ENCODE results near the gene B4GALT1. TPM values are rescaled to one million over a fixed set of nuclear protein-coding genes. Genes with fewer than 3 reads are reported as not detected.

Gene B4GALT1
- total and polyA plus RNA-seq, 2 donors (not counting 1 experiment from before 2014, with no cell fraction given): 24.1 to 64.8 TPM

- H4K20me1 ChIP-seq (ENCODE audit: control insufficient read depth, extremely low read depth, insufficient read depth, low read length): no peaks in the 10 kb centered on the region
- no peak overlapping the region for H3K4me2 ChIP-seq (ENCODE audit: extremely low read depth, insufficient read depth, low read length)
- no peak overlapping the region for H2AFZ ChIP-seq (ENCODE audit: low read length)
- H3K79me2 ChIP-seq (ENCODE audit: control insufficient read depth, insufficient read depth, low read length): no peaks in the 10 kb centered on the region
- no peaks in the 10 kb centered on the region for H3K9me3 ChIP-seq (ENCODE audit: control insufficient read depth, insufficient read depth, low read depth, low read length)
- TF ChIP-seq EZH2 (IDR thresholded peaks at IDR 0.05; ENCODE audit: low read length, missing control alignments): no peak
- TF ChIP-seq CTCF (conservative IDR thresholded peaks at IDR 0.05 in 1 of 2, IDR thresholded peaks at IDR 0.05 in 1 of 2; ENCODE audit: low read depth in 1 of 2, low read length in 2 of 2): no peak
- no peak overlapping the region for H3K9ac ChIP-seq (ENCODE audit: insufficient read depth, low read length)
- H3K4me3 ChIP-seq (replicated peaks in 1 of 4; ENCODE audit: control extremely low read depth in 1 of 4, insufficient read depth in 1 of 4, low read depth in 3 of 4, low read length in 4 of 4): no peak overlapping the region
- no peaks in the 10 kb centered on the region for H3K4me1 ChIP-seq (ENCODE audit: control insufficient read depth, extremely low read depth, insufficient read depth, low read length)
- H3K27me3 ChIP-seq (ENCODE audit: control insufficient read depth, insufficient read depth, low read length): no peaks in the 10 kb centered on the region
- H3K36me3 ChIP-seq (ENCODE audit: control insufficient read depth, insufficient read depth, low read length): no peaks in the 10 kb centered on the region
- DNase-seq (ENCODE audit: low read depth in 2 of 2): peak in 1 of 2 donors; percentile 74
- no peak overlapping the region for H3K27ac ChIP-seq (ENCODE audit: insufficient read depth, low read length)
Measured at GRCh38 chr9:33172256-33173238, 5.4 kb upstream of the B4GALT1 start.

DNA sequence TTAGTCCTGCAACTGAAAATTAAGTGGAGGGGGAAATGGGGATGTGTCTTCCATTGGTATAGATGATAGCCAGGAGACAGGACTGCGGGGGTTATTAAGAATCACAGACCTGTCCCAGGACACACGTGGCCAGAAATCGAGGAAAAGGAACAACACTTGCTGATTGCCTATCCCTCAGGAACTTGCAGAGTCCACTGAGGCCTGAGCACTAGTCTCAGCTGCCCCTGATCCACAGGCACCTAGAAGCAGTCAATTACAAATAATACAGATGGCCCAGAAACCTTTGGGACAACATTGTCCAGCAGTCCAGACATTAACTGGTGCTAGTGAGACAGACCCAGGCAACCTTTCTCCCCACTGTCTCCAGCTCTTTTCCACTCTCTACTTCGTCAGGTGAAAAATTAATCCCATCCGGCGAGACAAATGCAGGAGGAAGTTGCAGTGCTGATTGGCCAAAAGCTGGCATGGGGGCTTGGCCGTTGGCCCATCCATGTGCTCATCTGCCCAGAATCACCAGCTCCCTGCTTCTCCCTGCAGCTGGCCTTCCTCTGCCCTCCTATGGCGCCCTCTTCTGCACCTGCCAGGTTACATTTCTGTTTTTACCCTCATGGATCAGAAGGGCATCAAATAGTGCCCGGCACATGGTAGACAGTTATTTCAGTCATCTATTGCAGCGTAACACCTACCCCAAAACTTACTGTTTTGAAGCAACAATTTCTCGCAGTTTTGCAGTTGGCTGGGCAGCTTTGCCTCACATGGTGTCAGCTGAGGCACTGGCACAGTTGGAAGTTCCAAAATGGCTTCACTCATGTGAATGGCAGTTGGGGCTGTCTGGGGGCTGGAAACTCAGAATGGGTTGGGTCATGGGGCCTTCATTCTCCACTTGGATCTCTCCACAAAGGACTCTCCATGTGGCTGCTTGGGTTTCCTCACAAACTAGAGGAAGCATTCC lies 3.6 kb upstream of the B4GALT1 start:
- peak in 1 of 2 donors; percentile 34 for DNase-seq (ENCODE audit: low read depth in 2 of 2)
- Histone ChIP-seq H3K9me3 (ENCODE audit: control insufficient read depth, insufficient read depth, low read depth, low read length) (no peaks in the 10 kb centered on the region), H3K36me3 (ENCODE audit: control insufficient read depth, insufficient read depth, low read length) (no peaks in the 10 kb centered on the region)

More for the DNA sequence above, 3.6 kb upstream of the B4GALT1 start:
- no peak overlapping the region for H3K4me3 ChIP-seq (replicated peaks in 1 of 4; ENCODE audit: control extremely low read depth in 1 of 4, insufficient read depth in 1 of 4, low read depth in 3 of 4, low read length in 4 of 4)
- TF ChIP-seq EZH2 (IDR thresholded peaks at IDR 0.05; ENCODE audit: low read length, missing control alignments) (no peak), CTCF (conservative IDR thresholded peaks at IDR 0.05 in 1 of 2, IDR thresholded peaks at IDR 0.05 in 1 of 2; ENCODE audit: low read depth in 1 of 2, low read length in 2 of 2) (peak in 1 of 2 donors; percentile 36)
- no peak overlapping the region for H3K27ac ChIP-seq (ENCODE audit: insufficient read depth, low read length)
- H4K20me1 ChIP-seq (ENCODE audit: control insufficient read depth, extremely low read depth, insufficient read depth, low read length): no peaks in the 10 kb centered on the region
- no peak overlapping the region for H3K4me2 ChIP-seq (ENCODE audit: extremely low read depth, insufficient read depth, low read length)
- no peaks in the 10 kb centered on the region for H3K27me3 ChIP-seq (ENCODE audit: control insufficient read depth, insufficient read depth, low read length)
- no peak overlapping the region for H3K9ac ChIP-seq (ENCODE audit: insufficient read depth, low read length)
- no peak overlapping the region for H2AFZ ChIP-seq (ENCODE audit: low read length)
- H3K4me1 ChIP-seq (ENCODE audit: control insufficient read depth, extremely low read depth, insufficient read depth, low read length): no peaks in the 10 kb centered on the region
- peaks cover 12% of the 10 kb centered on the region for H3K79me2 ChIP-seq (ENCODE audit: control insufficient read depth, insufficient read depth, low read length)
